H1 (cell line): Measurements from ENCODE around the gene ADARB2. TPM values are rescaled to one million over a fixed set of nuclear protein-coding genes. Genes with fewer than 3 reads are reported as not detected.

Experiments
- CTCF ChIA-PET: fragments of 300-600 bp; sonication (Branson Sonifier 250); formaldehyde crosslinking; loops from one replicate; lab custom pipeline; 2021; ENCODE audit not compliant: partially characterized antibody; lab: Charles Lee
- POLR2A ChIA-PET: fragments of 300-600 bp; sonication (Branson Sonifier 250); formaldehyde crosslinking; loops from one replicate; lab custom pipeline; 2021; ENCODE audit warnings: inconsistent platforms; ENCODE audit not compliant: partially characterized antibody; lab: Charles Lee
- DNase-seq, 2 experiments: peaks; one replicate each; pipeline versions ENCODE4 v3.0.0 to v3.0.0-alpha.2; 2010 to 2022; ENCODE audit warnings: low spot score in 2 of 2, low read depth in 1 of 2, mixed read lengths in 1 of 2
- FAIRE-seq: peaks from 2 replicates; lab custom pipeline; 2011; peaks lifted over from hg19 to GRCh38; lab: Jason Lieb, UNC
- H2AFZ ChIP-seq: 2 replicates; pipeline ENCODE4 v1.8.1; 2012; ENCODE audit warnings: low read length, inconsistent platforms
- H2AK5ac ChIP-seq: 2 replicates; pipeline ENCODE4 v1.6.1; 2013; ENCODE audit warnings: low read depth, low read length
- H2BK120ac ChIP-seq: replicated peaks from 2 replicates; pipeline ENCODE3; 2013; ENCODE audit warnings: low read depth, low read length, inconsistent platforms
- H2BK12ac ChIP-seq: 2 replicates; pipeline ENCODE4 v1.6.1; 2013; ENCODE audit warnings: low read depth, low read length
- H2BK15ac ChIP-seq: 2 replicates; pipeline ENCODE4 v1.6.1; 2013; ENCODE audit warnings: low read length
- H2BK20ac ChIP-seq: 2 replicates; pipeline ENCODE4 v1.6.1; 2013; ENCODE audit warnings: low read length
- H2BK5ac ChIP-seq: 2 replicates; pipeline ENCODE4 v1.6.1; 2013; ENCODE audit warnings: low read depth, low read length
- H3K14ac ChIP-seq: 2 replicates; pipeline ENCODE4 v1.6.1; 2013; ENCODE audit warnings: inconsistent platforms; ENCODE audit not compliant: insufficient read length
- H3K18ac ChIP-seq: 2 replicates; pipeline ENCODE4 v1.6.1; 2013; ENCODE audit warnings: low read length; ENCODE audit errors: extremely low read depth
- H3K23ac ChIP-seq: 2 replicates; pipeline ENCODE4 v1.6.1; 2013; ENCODE audit warnings: inconsistent platforms; ENCODE audit not compliant: insufficient read length
- H3K23me2 ChIP-seq: 2 replicates; pipeline ENCODE4 v1.6.1; 2013; ENCODE audit warnings: low read depth, low read length
- H3K27ac ChIP-seq: 2 replicates; pipeline ENCODE4 v1.6.1; 2011; ENCODE audit warnings: low read depth, low read length, inconsistent platforms
- H3K27me3 ChIP-seq, 4 experiments: replicated peaks in 1 of 4; 1 replicate in 1 of 4; 2 replicates in 3 of 4; pipeline versions ENCODE4 v1.6.1 to v1.8.1; 2011 to 2013; ENCODE audit warnings: low read length in 3 of 4, mild to moderate bottlenecking in 3 of 4, inconsistent platforms in 2 of 4, mixed read lengths in 2 of 4, moderate library complexity in 1 of 4; ENCODE audit not compliant: control insufficient read depth in 3 of 4, insufficient read depth in 3 of 4; ENCODE audit errors: extremely low read depth in 1 of 4
- H3K36me3 ChIP-seq, 4 experiments: 2 replicates each; pipeline versions ENCODE4 v1.6.1 to v1.8.1; 2011 to 2013; ENCODE audit warnings: mild to moderate bottlenecking in 4 of 4, low read length in 3 of 4, moderate library complexity in 2 of 4, control low read depth in 1 of 4, inconsistent platforms in 1 of 4; ENCODE audit not compliant: insufficient read depth in 4 of 4, control insufficient read depth in 2 of 4
- H3K4ac ChIP-seq: replicated peaks from 2 replicates; pipeline ENCODE3; 2013; ENCODE audit warnings: low read length, low read depth, mixed read lengths, inconsistent platforms; ENCODE audit not compliant: insufficient read length
- H3K4me1 ChIP-seq, 4 experiments: replicated peaks in 1 of 4; 1 replicate in 1 of 4; 2 replicates in 3 of 4; pipeline versions ENCODE4 v1.6.1 to v1.8.1; 2011 to 2013; ENCODE audit warnings: low read length in 3 of 4, inconsistent platforms in 2 of 4, mixed read lengths in 1 of 4; ENCODE audit not compliant: insufficient read depth in 4 of 4, control insufficient read depth in 3 of 4
- H3K4me2 ChIP-seq, 2 experiments: 2 replicates each; pipeline versions ENCODE4 v1.6.1 to v1.8.1; 2011 to 2013; ENCODE audit warnings: low read depth in 2 of 2, low read length in 2 of 2, control low read depth in 1 of 2, inconsistent platforms in 1 of 2, mild to moderate bottlenecking in 1 of 2; ENCODE audit not compliant: insufficient read depth in 1 of 2
- H3K4me3 ChIP-seq, 4 experiments: fragments of 200-600, 300-600 bp in 1 of 4; sonication (generic), shearing (Covaris generic), sonication (Bioruptor Twin) in 1 of 4; 2 replicates each; pipeline versions ENCODE4 v1.5.1 to v1.8.1; 2011 to 2016; ENCODE audit warnings: low read length in 4 of 4, low read depth in 3 of 4, control low read depth in 2 of 4, inconsistent platforms in 2 of 4, mild to moderate bottlenecking in 2 of 4, mixed read lengths in 1 of 4, moderate library complexity in 1 of 4; ENCODE audit not compliant: insufficient read depth in 2 of 4; ENCODE audit errors: extremely low read depth in 1 of 4
- H3K56ac ChIP-seq: replicated peaks from 2 replicates; pipeline ENCODE3; 2013; ENCODE audit warnings: low read depth, mild to moderate bottlenecking, mixed read lengths, low read length, inconsistent platforms; ENCODE audit not compliant: insufficient read length
- H3K79me1 ChIP-seq: 2 replicates; pipeline ENCODE4 v1.6.1; 2013; ENCODE audit warnings: low read depth, low read length, control low read depth
- H3K79me2 ChIP-seq, 2 experiments: 2 replicates each; pipeline versions ENCODE4 v1.6.1 to v1.8.1; 2012 to 2013; ENCODE audit warnings: low read length in 2 of 2, mild to moderate bottlenecking in 2 of 2, inconsistent platforms in 1 of 2; ENCODE audit not compliant: insufficient read depth in 2 of 2, control insufficient read depth in 1 of 2
- H3K9ac ChIP-seq, 4 experiments: replicated peaks in 1 of 4; 1 replicate in 1 of 4; 2 replicates in 3 of 4; pipeline versions ENCODE4 v1.6.1 to v1.8.1; 2011 to 2013; ENCODE audit warnings: low read depth in 3 of 4, low read length in 3 of 4, control low read depth in 2 of 4, mild to moderate bottlenecking in 2 of 4, moderate library complexity in 2 of 4, inconsistent platforms in 1 of 4; ENCODE audit errors: extremely low read depth in 1 of 4
- H3K9me3 ChIP-seq, 2 experiments: 2 replicates each; pipeline versions ENCODE4 v1.6.1 to v1.8.1; 2012 to 2013; ENCODE audit warnings: mild to moderate bottlenecking in 2 of 2, moderate library complexity in 2 of 2, control low read depth in 1 of 2, inconsistent platforms in 1 of 2, low read depth in 1 of 2, low read length in 1 of 2, mixed read lengths in 1 of 2; ENCODE audit not compliant: insufficient read depth in 2 of 2
- H4K20me1 ChIP-seq, 2 experiments: replicated peaks in 1 of 2; 2 replicates each; pipeline versions ENCODE3 to v1.8.1; 2011 to 2013; ENCODE audit warnings: inconsistent platforms in 2 of 2, low read length in 2 of 2, mild to moderate bottlenecking in 1 of 2; ENCODE audit not compliant: insufficient read depth in 2 of 2, control insufficient read depth in 1 of 2
- H4K5ac ChIP-seq: 2 replicates; pipeline ENCODE4 v1.6.1; 2013; ENCODE audit warnings: low read length, low read depth, mixed read lengths, inconsistent platforms; ENCODE audit not compliant: insufficient read length
- H4K8ac ChIP-seq: 2 replicates; pipeline ENCODE4 v1.8.0; 2013; ENCODE audit warnings: mild to moderate bottlenecking, moderate library complexity, low read length, inconsistent platforms; ENCODE audit not compliant: insufficient read depth; ENCODE audit errors: extremely low read depth
- H4K91ac ChIP-seq: replicated peaks from 2 replicates; pipeline ENCODE3; 2013; ENCODE audit warnings: low read length, mixed read lengths, inconsistent platforms; ENCODE audit not compliant: insufficient read length
- BCL11A ChIP-seq, 2 experiments: IDR thresholded peaks; one replicate each; pipeline ENCODE4 v1.6.1; 2011; ENCODE audit warnings: low read depth in 2 of 2, low read length in 2 of 2, mild to moderate bottlenecking in 2 of 2
- JUND ChIP-seq: IDR thresholded peaks from 2 replicates; pipeline ENCODE4 v1.6.1; 2011; ENCODE audit warnings: mild to moderate bottlenecking, improper control_type of control experiment, low read length
- WGBS, 2 experiments: shearing (Covaris generic) in 1 of 2; methylation state at CpG; one replicate each; pipeline versions ENCODE4 v1.1.6 to v1.1.7; 2013 to 2015; ENCODE audit warnings: low lambda C conversion rate in 2 of 2, mixed read lengths in 2 of 2, inconsistent platforms in 1 of 2, low coverage in 1 of 2, missing lambda C conversion rate in 1 of 2; ENCODE audit not compliant: insufficient replicate concordance in 2 of 2, insufficient coverage in 1 of 2, insufficient read length in 1 of 2; ENCODE audit errors: extremely low coverage in 1 of 2, missing lambda C conversion rate in 1 of 2; 5-methylcytosine and 5-hydroxymethylcytosine counted together
- polyA plus RNA-seq, 7 experiments: library from polyadenylated mRNA; depleted of rRNA in 3 of 7; stranded (reverse) in 5 of 7; unstranded in 2 of 7; fragments of >200 nt in 5 of 7; fragments of 200-250 nt in 2 of 7; gene quantifications; 1 replicate in 5 of 7; 2 replicates in 1 of 7; 4 replicates in 1 of 7; pipeline versions ENCODE4 v1.2.1 to v1.2.3, GENCODE V29; 2011 to 2013; ENCODE audit warnings: missing spikeins in 2 of 7, mixed read lengths in 2 of 7
- total RNA-seq: library from RNA; stranded (reverse); fragmentation: NEBNext Ultra II Directional; extraction: Animal tissue kit (Norgen Biotek cat#: 25700); gene quantifications from 2 replicates; pipeline ENCODE4 v1.2.1, GENCODE V29; 2021

ADARB2 gene
- total and polyA plus RNA-seq, 2 of the 8 experiments (the other 6 are each of a cell fraction or from before 2014, with no cell fraction given), result 2.2 to 2.8 TPM

GRCh38 chr10:1577945-1578344 is 159.4 kb downstream of the ADARB2 start:
- FAIRE-seq (no peak), DNase-seq (no peak)
- 77% methylated on average over 8 of the region's 8 CpGs; no CpG with 5 or more reads in 1 of the 2 experiments for WGBS, 2 experiments
- no peak overlapping the region for H4K5ac ChIP-seq
- POLR2A ChIA-PET, result no interaction called here
- no peak overlapping the region for H3K9ac ChIP-seq
- no peak overlapping the region for H3K4me2 ChIP-seq
- no peak overlapping the region for H2BK120ac ChIP-seq
- H3K27me3 ChIP-seq, result 0 out of 7 replicates have a peak, but pooled peaks cover 0 to 2% (median 0%) of the 10 kb centered on the region in 4 experiments
- H3K18ac ChIP-seq, result no peak overlapping the region
- peaks cover 1 to 2% of the 10 kb centered on the region in 2 experiments for H4K20me1 ChIP-seq
- no peak overlapping the region for H2AFZ ChIP-seq
- no peaks in the 10 kb centered on the region for H3K36me3 ChIP-seq
- H2BK12ac ChIP-seq, result no peak overlapping the region
- TF ChIP-seq BCL11A (IDR thresholded peaks at IDR 0.05; ENCODE audit: low read depth in 2 of 2, low read length in 2 of 2) (no peak), JUND (no peak)
- H3K79me1 ChIP-seq, result no peaks in the 10 kb centered on the region
- H2BK20ac ChIP-seq, result no peak overlapping the region
- H2BK5ac ChIP-seq, result no peak overlapping the region
- CTCF ChIA-PET, result no interaction called here
- H4K91ac ChIP-seq, result no peak overlapping the region
- H3K27ac ChIP-seq, result no peak overlapping the region
- H3K4ac ChIP-seq, result no peak overlapping the region
- no peak overlapping the region for H2BK15ac ChIP-seq
- peaks cover 0 to 2% (median 0%) of the 10 kb centered on the region in 4 experiments; a peak in 1 of 7 replicates for H3K4me1 ChIP-seq
- no peak overlapping the region for H3K23ac ChIP-seq
- H3K9me3 ChIP-seq, result no peaks in the 10 kb centered on the region
- H3K79me2 ChIP-seq, result no peaks in the 10 kb centered on the region
- H3K4me3 ChIP-seq, result no peak overlapping the region
- no peak overlapping the region for H4K8ac ChIP-seq
- H3K14ac ChIP-seq, result no peak overlapping the region
- H2AK5ac ChIP-seq, result no peak overlapping the region
- H3K56ac ChIP-seq, result no peak overlapping the region
- no peaks in the 10 kb centered on the region for H3K23me2 ChIP-seq
